Nephron (organoid): ENCODE results near the gene SLC7A10.
A peak's percentile ranks its signal among the peaks of the same experiment; 100 is the strongest.

Experiments
- H3K27ac Mint-ChIP-seq, 3 experiments: 2 replicates each; pipeline ENCODE4 v1.8.0; 2020; ENCODE audit warnings: mixed read lengths in 3 of 3, mild to moderate bottlenecking in 2 of 3, moderate library complexity in 1 of 3
- H3K27me3 Mint-ChIP-seq: 2 replicates; pipeline ENCODE4 v1.8.0; 2021; ENCODE audit warnings: low read depth, mild to moderate bottlenecking, moderate library complexity, mixed read lengths
- H3K36me3 Mint-ChIP-seq: 2 replicates; pipeline ENCODE4 v1.8.0; 2020; ENCODE audit warnings: low read depth, mixed read lengths
- H3K4me1 Mint-ChIP-seq: 2 replicates; pipeline ENCODE4 v1.8.0; 2020; ENCODE audit warnings: mixed read lengths
- H3K4me3 Mint-ChIP-seq, 3 experiments: 2 replicates each; pipeline ENCODE4 v1.8.0; 2020; ENCODE audit warnings: mild to moderate bottlenecking in 3 of 3, mixed read lengths in 3 of 3, moderate library complexity in 2 of 3
- H3K9me3 Mint-ChIP-seq: 2 replicates; pipeline ENCODE4 v1.8.0; 2020; ENCODE audit warnings: mixed read lengths
- TF ChIP-seq, protein P1 (sequence below), 3 experiments: fragments of 200-600 bp; sonication (generic); IDR thresholded peaks; one replicate each; pipeline ENCODE4 v1.5.0; 2021; ENCODE audit warnings: antibody characterized with exemption in 3 of 3; ENCODE audit not compliant: unreplicated experiment in 3 of 3

Gene SLC7A10

DNA sequence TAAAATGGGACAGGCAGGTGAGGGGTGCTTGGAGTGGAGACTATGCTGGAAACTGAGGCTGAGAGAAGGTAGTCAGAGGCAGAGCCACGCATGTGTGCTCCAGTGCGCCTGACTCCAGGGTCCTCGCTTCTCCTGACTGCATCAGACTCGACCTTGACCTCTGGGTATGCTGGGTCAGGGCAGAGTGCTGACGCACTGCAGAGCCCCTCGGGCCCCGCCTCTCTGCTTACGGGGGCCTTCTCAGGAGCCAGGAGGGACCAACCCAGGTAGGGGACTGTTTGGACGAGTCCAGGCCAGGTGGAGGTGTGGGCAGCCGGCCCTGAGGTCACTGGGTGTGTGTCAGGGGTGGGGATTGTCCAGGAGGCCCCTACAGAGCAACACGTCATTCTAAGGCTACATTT is 22.9 kb upstream of the SLC7A10 start:
- Mint-ChIP-seq H3K4me1 (no peaks in the 10 kb centered on the region), H3K4me3 (no peak overlapping the region), H3K27ac (no peak overlapping the region), H3K9me3 (no peaks in the 10 kb centered on the region), H3K27me3 (no peaks in the 10 kb centered on the region), H3K36me3 (no peaks in the 10 kb centered on the region)
- TF ChIP-seq, protein P1, sequence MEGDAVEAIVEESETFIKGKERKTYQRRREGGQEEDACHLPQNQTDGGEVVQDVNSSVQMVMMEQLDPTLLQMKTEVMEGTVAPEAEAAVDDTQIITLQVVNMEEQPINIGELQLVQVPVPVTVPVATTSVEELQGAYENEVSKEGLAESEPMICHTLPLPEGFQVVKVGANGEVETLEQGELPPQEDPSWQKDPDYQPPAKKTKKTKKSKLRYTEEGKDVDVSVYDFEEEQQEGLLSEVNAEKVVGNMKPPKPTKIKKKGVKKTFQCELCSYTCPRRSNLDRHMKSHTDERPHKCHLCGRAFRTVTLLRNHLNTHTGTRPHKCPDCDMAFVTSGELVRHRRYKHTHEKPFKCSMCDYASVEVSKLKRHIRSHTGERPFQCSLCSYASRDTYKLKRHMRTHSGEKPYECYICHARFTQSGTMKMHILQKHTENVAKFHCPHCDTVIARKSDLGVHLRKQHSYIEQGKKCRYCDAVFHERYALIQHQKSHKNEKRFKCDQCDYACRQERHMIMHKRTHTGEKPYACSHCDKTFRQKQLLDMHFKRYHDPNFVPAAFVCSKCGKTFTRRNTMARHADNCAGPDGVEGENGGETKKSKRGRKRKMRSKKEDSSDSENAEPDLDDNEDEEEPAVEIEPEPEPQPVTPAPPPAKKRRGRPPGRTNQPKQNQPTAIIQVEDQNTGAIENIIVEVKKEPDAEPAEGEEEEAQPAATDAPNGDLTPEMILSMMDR (IDR thresholded peaks at IDR 0.05; ENCODE audit: unreplicated experiment in 3 of 3): no peak

DNA sequence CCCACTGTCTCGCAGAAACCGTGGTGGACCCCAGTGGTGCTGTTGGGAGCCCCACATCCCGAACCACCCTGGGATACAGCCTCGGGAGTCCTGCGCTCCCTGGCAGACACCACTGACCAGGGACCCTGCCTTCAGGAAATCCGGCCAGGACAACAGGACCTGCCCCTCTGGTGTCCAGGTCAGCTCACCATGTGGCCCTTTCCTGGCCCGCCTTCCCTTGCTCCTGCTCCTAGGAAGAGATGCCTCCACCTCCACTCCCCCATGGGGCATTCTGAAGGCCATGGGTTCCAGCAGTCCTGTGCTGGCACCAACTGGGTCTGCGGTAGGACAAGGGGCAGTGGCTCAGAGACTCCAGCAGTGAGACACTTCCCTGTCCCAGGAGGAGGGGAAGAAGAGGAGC is 22.5 kb upstream of the SLC7A10 start:
- Mint-ChIP-seq H3K27ac (no peak overlapping the region), H3K36me3 (no peaks in the 10 kb centered on the region), H3K9me3 (no peaks in the 10 kb centered on the region), H3K4me3 (no peak overlapping the region), H3K4me1 (no peaks in the 10 kb centered on the region), H3K27me3 (no peaks in the 10 kb centered on the region)
- TF ChIP-seq, protein P1 (IDR thresholded peaks at IDR 0.05; ENCODE audit: unreplicated experiment in 3 of 3): no peak

DNA sequence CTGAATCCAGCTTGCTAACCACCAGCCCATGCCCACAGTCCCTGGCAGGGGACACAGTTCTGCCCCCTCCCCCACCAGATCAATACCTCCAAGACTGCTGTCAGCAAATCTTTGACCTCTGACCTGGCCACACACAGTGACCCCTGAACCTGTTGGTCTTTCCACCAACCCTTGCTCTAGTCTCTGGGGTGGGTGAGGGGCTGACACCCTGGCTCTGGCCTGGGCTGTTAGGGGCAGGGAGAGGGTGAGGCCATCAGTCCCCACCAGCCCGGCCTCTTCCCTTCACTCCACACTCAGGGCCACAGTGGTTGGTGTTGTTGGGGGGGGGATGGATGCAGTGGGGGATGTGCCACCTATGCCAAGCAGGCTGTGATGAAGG is 21.8 kb upstream of the SLC7A10 start:
- Mint-ChIP-seq H3K4me3 (no peak overlapping the region), H3K9me3 (no peaks in the 10 kb centered on the region), H3K36me3 (no peaks in the 10 kb centered on the region), H3K4me1 (no peaks in the 10 kb centered on the region), H3K27me3 (peaks cover 4% of the 10 kb centered on the region), H3K27ac (no peak overlapping the region)
- TF ChIP-seq, protein P1 (IDR thresholded peaks at IDR 0.05; ENCODE audit: unreplicated experiment in 3 of 3): no peak

DNA sequence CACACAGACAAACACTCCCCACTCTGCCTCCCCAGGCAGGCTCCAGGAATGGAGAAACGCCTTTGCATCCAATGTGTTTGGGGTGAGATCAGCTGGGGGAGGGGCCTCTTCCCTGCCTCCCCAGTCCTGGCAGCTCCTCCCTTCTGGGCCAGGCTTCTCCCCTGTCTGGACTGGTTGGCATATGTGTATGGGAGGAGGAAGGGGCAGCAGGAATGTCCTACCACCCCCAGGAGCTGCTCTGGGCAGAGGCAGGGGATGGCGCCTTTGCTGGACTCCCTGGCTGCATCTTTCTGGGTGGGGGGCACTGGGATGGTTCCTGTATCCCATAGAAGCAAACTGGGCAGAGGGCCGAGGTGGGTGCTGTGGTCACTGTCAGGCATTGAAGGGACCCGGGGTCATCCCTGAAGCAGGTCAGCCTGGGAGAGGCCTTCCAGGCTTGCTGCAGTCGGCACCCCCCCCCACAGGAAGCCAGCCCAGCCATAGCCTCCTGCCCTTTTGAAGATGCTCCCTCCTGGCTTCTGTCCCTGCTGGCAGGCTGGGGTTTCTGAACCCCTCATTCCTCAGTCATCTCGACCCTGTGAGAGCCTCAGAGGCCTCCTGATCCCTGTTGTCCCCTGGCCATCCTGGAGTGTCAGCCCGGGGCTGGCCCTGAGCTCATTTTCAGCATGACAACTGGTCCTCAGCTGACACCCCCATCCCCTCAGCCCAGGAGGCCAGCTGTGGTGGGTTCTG is 21.2 kb upstream of the SLC7A10 start:
- Mint-ChIP-seq H3K27me3 (peaks cover 7% of the 10 kb centered on the region), H3K36me3 (no peaks in the 10 kb centered on the region), H3K4me1 (no peaks in the 10 kb centered on the region), H3K27ac (no peak overlapping the region), H3K9me3 (no peaks in the 10 kb centered on the region), H3K4me3 (no peak overlapping the region)
- TF ChIP-seq, protein P1 (IDR thresholded peaks at IDR 0.05; ENCODE audit: unreplicated experiment in 3 of 3): no peak

DNA sequence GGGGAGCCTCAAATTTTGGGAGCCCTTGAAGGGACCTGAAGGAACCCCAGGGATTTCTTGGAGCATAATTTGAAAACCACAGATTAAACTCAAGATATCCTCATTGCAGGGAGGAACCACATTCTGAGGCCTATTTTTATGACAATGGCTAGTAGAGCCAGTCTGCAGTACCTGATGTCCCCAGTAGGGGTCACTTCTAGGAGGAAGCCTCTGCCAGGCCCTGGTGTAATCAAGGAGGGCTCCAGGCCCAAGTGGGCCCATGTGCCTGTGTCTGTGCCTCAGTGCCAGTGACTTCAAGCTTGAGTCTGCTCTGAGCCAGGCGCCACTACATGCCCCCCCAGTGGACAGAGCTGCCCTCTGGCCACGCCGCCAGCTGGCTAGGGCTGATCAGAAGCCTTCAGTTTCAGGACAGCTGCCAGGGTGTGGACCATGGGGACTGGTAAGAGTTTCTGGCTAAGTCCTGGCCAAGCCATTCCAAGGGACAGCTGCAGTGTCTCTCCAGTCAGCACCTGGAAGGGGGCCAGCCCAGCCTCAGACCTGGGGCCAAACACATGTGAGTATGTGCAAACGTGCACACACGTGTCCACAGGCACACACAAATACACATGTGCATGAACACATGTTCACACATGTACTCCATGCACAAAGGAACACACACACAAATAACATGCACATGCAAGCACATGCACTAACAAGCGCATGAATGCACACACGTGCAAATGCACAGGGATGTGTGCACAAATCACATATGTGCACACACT is 20.5 kb upstream of the SLC7A10 start:
- H3K4me1 Mint-ChIP-seq: no peaks in the 10 kb centered on the region
- TF ChIP-seq, protein P1 (IDR thresholded peaks at IDR 0.05; ENCODE audit: unreplicated experiment in 3 of 3): peak; percentile 15 to 43 (median 33)
- no peak overlapping the region for H3K4me3 Mint-ChIP-seq
- H3K27me3 Mint-ChIP-seq: peaks cover 7% of the 10 kb centered on the region
- H3K36me3 Mint-ChIP-seq: no peaks in the 10 kb centered on the region
- no peaks in the 10 kb centered on the region for H3K9me3 Mint-ChIP-seq
- H3K27ac Mint-ChIP-seq: no peak overlapping the region
